DND-41 (cell line): Measurements from ENCODE around the gene CELSR1.

ENCODE experiments used
- ATAC-seq: fragments of 200-7000 bp; cut with Tn5 transposase; 3 replicates; pipeline ENCODE4 v1.9.1; 2021; ENCODE audit warnings: low read depth; ENCODE audit not compliant: insufficient read depth
- DNase-seq: peaks from one replicate; pipeline ENCODE4 v3.0.0-alpha.2; 2020
- H2AFZ ChIP-seq: 2 replicates; pipeline ENCODE4 v1.6.0; 2012; ENCODE audit warnings: low read depth, low read length
- H3K27ac ChIP-seq: 2 replicates; pipeline ENCODE4 v1.5.1; 2012; ENCODE audit warnings: low read length, inconsistent platforms
- H3K27me3 ChIP-seq: fragments of 200-600 bp; sonication (generic); 2 replicates; pipeline ENCODE4 v1.6.0; 2012; ENCODE audit warnings: low read length, mild to moderate bottlenecking, inconsistent platforms; ENCODE audit not compliant: insufficient read depth, poor library complexity
- H3K36me3 ChIP-seq: 2 replicates; pipeline ENCODE4 v1.5.1; 2012; ENCODE audit warnings: low read length, inconsistent platforms; ENCODE audit not compliant: insufficient read depth
- H3K4me1 ChIP-seq: 2 replicates; pipeline ENCODE4 v1.5.1; 2012; ENCODE audit warnings: mild to moderate bottlenecking, low read length; ENCODE audit not compliant: insufficient read depth
- H3K4me2 ChIP-seq: 2 replicates; pipeline ENCODE4 v1.6.0; 2012; ENCODE audit warnings: mild to moderate bottlenecking, moderate library complexity, low read length, inconsistent platforms; ENCODE audit not compliant: insufficient read depth
- H3K4me3 ChIP-seq, 2 experiments: fragments of 200-600 bp in 1 of 2; shearing (Covaris generic) in 1 of 2; 2 replicates each; pipeline ENCODE4 v1.5.1; 2012 to 2016; ENCODE audit warnings: inconsistent platforms in 2 of 2, low read length in 2 of 2, mild to moderate bottlenecking in 2 of 2, low read depth in 1 of 2, moderate library complexity in 1 of 2
- H3K79me2 ChIP-seq: 2 replicates; pipeline ENCODE4 v1.6.0; 2012; ENCODE audit warnings: low read length, inconsistent platforms; ENCODE audit not compliant: insufficient read depth
- H3K9ac ChIP-seq: 2 replicates; pipeline ENCODE4 v1.6.0; 2012; ENCODE audit warnings: low read depth, mild to moderate bottlenecking, inconsistent platforms, low read length, moderate library complexity
- H3K9me3 ChIP-seq: 2 replicates; pipeline ENCODE4 v1.5.1; 2012; ENCODE audit warnings: low read length, moderate library complexity, mild to moderate bottlenecking, inconsistent platforms; ENCODE audit not compliant: insufficient read depth, severe bottlenecking
- H4K20me1 ChIP-seq: 2 replicates; pipeline ENCODE4 v1.6.0; 2012; ENCODE audit warnings: low read length; ENCODE audit not compliant: insufficient read depth
- CTCF ChIP-seq: IDR thresholded peaks from 2 replicates; pipeline ENCODE4 v1.5.1; 2012; ENCODE audit warnings: borderline replicate concordance, low read length, moderate library complexity, mild to moderate bottlenecking; ENCODE audit not compliant: poor library complexity, severe bottlenecking; ENCODE audit errors: extremely low read depth
- EZH2 ChIP-seq: IDR thresholded peaks from 3 replicates; pipeline ENCODE4 v1.6.1; 2012; ENCODE audit warnings: borderline replicate concordance, low read depth, mild to moderate bottlenecking, moderate library complexity, low read length, inconsistent platforms; ENCODE audit not compliant: severe bottlenecking

The CELSR1 gene

DNA sequence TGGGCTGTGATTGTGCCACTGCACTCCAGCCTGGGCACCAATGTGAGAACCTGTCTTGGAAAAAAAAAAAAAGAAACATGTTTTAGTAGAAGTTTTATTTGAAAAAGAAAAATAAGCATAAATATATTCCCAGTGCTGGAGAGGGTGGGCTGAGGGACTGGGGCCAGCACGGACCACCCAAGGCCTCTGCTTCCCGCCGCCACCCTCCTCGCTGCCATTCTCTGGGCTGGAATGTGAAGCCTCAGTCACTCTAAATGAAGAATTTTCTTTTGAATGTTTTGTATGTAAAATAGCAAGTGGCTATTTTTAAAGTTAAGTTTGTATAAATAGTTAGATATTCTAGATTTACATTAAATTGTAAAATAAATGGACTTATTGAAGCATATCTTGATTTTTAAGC lies 207.0 kb downstream of the CELSR1 start:
- no peak for DNase-seq
- Histone ChIP-seq H3K79me2 (peaks cover 15% of the 10 kb centered on the region), H3K36me3 (peaks cover 82% of the 10 kb centered on the region), H3K9me3 (no peaks in the 10 kb centered on the region), H3K4me3 (no peak overlapping the region), H3K27ac (no peak overlapping the region), H2AFZ (no peak overlapping the region), H3K27me3 (no peaks in the 10 kb centered on the region), H3K4me1 (peaks cover 11% of the 10 kb centered on the region), H3K4me2 (no peak overlapping the region), H4K20me1 (peaks cover 10% of the 10 kb centered on the region; the same call in 1 of the 2 replicates), H3K9ac (no peak overlapping the region)
- no peak for TF ChIP-seq CTCF
- no peak for TF ChIP-seq EZH2
- no peak for ATAC-seq

DNA sequence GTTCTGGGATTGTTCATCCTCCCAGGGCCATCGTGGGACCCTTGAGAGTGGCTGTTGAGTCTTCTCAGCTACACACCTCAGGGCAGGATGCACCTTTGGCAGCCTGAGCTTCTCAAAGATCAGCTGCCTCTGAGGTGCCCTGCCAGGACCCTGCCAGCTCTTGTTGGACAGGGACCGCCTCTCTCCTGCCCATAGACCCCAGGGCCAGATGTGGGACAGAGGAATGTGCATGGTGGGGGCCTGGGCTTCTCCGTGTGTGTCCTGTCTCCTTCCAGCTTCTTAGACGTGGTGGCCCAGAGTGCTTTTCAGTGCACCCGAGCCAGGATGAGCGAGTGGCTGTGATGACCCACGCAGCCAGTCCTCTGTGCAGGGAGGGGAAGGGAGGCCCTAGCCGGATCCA lies 207.8 kb downstream of the CELSR1 start:
- Histone ChIP-seq H3K27me3 (no peaks in the 10 kb centered on the region), H3K4me1 (peaks cover 5% of the 10 kb centered on the region), H3K4me2 (no peak overlapping the region), H3K36me3 (peaks cover 90% of the 10 kb centered on the region), H3K9me3 (no peaks in the 10 kb centered on the region), H3K79me2 (peaks cover 14% of the 10 kb centered on the region; the same call in 1 of the 2 replicates), H4K20me1 (peaks cover 12% of the 10 kb centered on the region; the same call in 1 of the 2 replicates), H3K4me3 (no peak overlapping the region), H2AFZ (no peak overlapping the region), H3K27ac (no peak overlapping the region), H3K9ac (no peak overlapping the region)
- no peak for DNase-seq
- ATAC-seq: no peak
- TF ChIP-seq CTCF (no peak), EZH2 (no peak)

DNA sequence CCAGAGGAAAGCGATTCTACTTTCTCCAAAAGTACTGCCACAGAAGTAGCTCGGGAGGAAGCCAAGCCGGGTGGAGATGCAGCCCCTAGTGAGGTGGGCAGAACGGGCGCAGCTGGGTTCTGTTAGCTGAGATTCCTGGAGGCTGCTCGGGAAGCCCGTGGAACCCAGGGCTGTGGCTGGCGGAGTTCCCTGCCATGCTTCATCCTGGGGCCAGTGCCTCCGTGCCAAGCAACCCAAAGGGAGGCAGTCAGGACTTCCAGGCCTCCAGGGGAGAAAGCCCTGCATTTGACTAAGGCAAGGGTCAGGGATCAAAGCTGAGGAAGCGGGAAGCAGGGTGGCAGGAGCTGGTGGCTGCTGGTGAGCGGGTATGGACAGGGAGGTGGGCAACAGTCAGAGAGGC lies 208.6 kb downstream of the CELSR1 start:
- H4K20me1 ChIP-seq: peaks cover 15% of the 10 kb centered on the region; the same call in 1 of the 2 replicates
- no peak overlapping the region for H3K9ac ChIP-seq
- DNase-seq (no peak), ATAC-seq (no peak; the same call in 2 of the 3 replicates)
- no peak overlapping the region for H2AFZ ChIP-seq
- H3K9me3 ChIP-seq: no peaks in the 10 kb centered on the region
- no peak for TF ChIP-seq CTCF
- TF ChIP-seq EZH2: no peak
- no peak overlapping the region for H3K27ac ChIP-seq
- H3K4me1 ChIP-seq: no peaks in the 10 kb centered on the region
- H3K4me3 ChIP-seq: no peak overlapping the region
- peaks cover 17% of the 10 kb centered on the region; the same call in 1 of the 2 replicates for H3K79me2 ChIP-seq
- H3K36me3 ChIP-seq: peaks cover 98% of the 10 kb centered on the region
- H3K4me2 ChIP-seq: no peak overlapping the region
- H3K27me3 ChIP-seq: no peaks in the 10 kb centered on the region
